Loucy (cell line): ENCODE data around the gene C3orf18.

ENCODE experiments used
- H2AFZ ChIP-seq: fragments of 200-600 bp; sonication (generic); 2 replicates; pipeline ENCODE4 v1.6.0; 2016; ENCODE audit warnings: antibody characterized with exemption, mild to moderate bottlenecking, low read length, moderate library complexity
- H3F3A ChIP-seq: fragments of 200-600 bp; 2 replicates; pipeline ENCODE4 v1.6.0; 2016; ENCODE audit warnings: antibody characterized with exemption, low read depth, mild to moderate bottlenecking
- H3K27me3 ChIP-seq: fragments of 200-600 bp; sonication (generic); 2 replicates; pipeline ENCODE4 v1.6.1; 2014; ENCODE audit warnings: low read length, mild to moderate bottlenecking; ENCODE audit not compliant: insufficient read depth, poor library complexity, severe bottlenecking
- H3K36me3 ChIP-seq: fragments of 200-600 bp; sonication (generic); 2 replicates; pipeline ENCODE4 v1.6.1; 2016; ENCODE audit warnings: low read length; ENCODE audit not compliant: insufficient read depth
- H3K4me1 ChIP-seq: fragments of 200-600 bp; sonication (generic); 2 replicates; pipeline ENCODE4 v1.5.1; 2014; ENCODE audit warnings: low read length, mild to moderate bottlenecking; ENCODE audit not compliant: insufficient read depth, poor library complexity, severe bottlenecking
- H3K4me2 ChIP-seq: fragments of 200-600 bp; sonication (generic); 2 replicates; pipeline ENCODE4 v1.6.0; 2014; ENCODE audit warnings: antibody characterized with exemption, low read length, low read depth, mild to moderate bottlenecking; ENCODE audit not compliant: poor library complexity, severe bottlenecking
- H3K4me3 ChIP-seq: fragments of 200-600 bp; sonication (generic); 2 replicates; pipeline ENCODE4 v1.5.1; 2014; ENCODE audit warnings: low read length, mild to moderate bottlenecking, mixed read lengths; ENCODE audit not compliant: poor library complexity, severe bottlenecking
- H3K79me2 ChIP-seq: fragments of 200-600 bp; sonication (generic); 2 replicates; pipeline ENCODE4 v1.6.1; 2014; ENCODE audit warnings: low read length; ENCODE audit not compliant: insufficient read depth
- H3K9ac ChIP-seq: fragments of 200-600 bp; sonication (generic); 2 replicates; pipeline ENCODE4 v1.6.0; 2014; ENCODE audit warnings: mild to moderate bottlenecking, low read depth, low read length, moderate library complexity; ENCODE audit not compliant: poor library complexity, severe bottlenecking
- H3K9me2 ChIP-seq: fragments of 200-600 bp; sonication (generic); replicated peaks from 2 replicates; pipeline ENCODE4 v1.6.1; 2016; ENCODE audit warnings: low read depth, low read length, mixed read lengths
- H3K9me3 ChIP-seq: fragments of 200-600 bp; sonication (generic); 2 replicates; pipeline ENCODE4 v1.6.1; 2014; ENCODE audit warnings: mild to moderate bottlenecking, antibody characterized with exemption, low read length, low read depth; ENCODE audit not compliant: insufficient read depth
- H4K20me1 ChIP-seq: fragments of 200-600 bp; sonication (generic); 2 replicates; pipeline ENCODE4 v1.6.0; 2014; ENCODE audit warnings: antibody characterized with exemption, low read length, mild to moderate bottlenecking; ENCODE audit not compliant: insufficient read depth, poor library complexity, severe bottlenecking
- EZH2phosphoT487 ChIP-seq: fragments of 200-600 bp; IDR thresholded peaks from 2 replicates; pipeline ENCODE4 v1.6.1; 2018; ENCODE audit warnings: antibody characterized with exemption, mild to moderate bottlenecking, moderate library complexity, borderline replicate concordance
- TF ChIP-seq, protein P1 (sequence below): fragments of 200-600 bp; sonication (generic); conservative IDR thresholded peaks from 2 replicates; pipeline ENCODE4 v1.5.1; 2014; ENCODE audit warnings: mild to moderate bottlenecking, antibody characterized with exemption, low read length

C3orf18 gene

DNA sequence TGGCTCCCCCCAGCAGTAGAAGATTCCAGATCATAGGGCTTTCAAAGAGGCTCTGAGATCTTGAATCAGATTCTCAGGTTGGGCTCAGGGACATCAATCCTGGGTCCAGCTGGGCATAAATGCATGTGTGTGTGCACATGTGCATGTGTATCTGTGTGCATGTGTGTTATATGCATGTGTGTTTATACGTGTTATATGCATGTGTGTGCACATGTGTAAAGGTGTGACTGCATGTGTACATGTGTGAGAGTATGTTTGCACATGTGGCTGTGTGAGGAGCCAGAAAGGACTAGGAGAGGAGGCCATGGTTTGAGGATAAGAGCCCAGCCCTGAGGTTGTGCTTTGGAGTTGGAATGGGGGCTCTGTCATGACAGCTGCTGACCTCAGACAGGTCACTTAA lies 47.6 kb upstream of the C3orf18 start:
- Histone ChIP-seq H3K9me2 (no peaks in the 10 kb centered on the region), H3K9me3 (no peaks in the 10 kb centered on the region), H3K27me3 (peaks cover 7% of the 10 kb centered on the region), H3K4me2 (no peak overlapping the region), H3K4me1 (peaks cover 39% of the 10 kb centered on the region), H3K9ac (no peak overlapping the region), H3K36me3 (no peaks in the 10 kb centered on the region), H3F3A (peaks cover 5% of the 10 kb centered on the region; the same call in 1 of the 2 replicates), H4K20me1 (no peaks in the 10 kb centered on the region), H3K79me2 (peaks cover 31% of the 10 kb centered on the region), H2AFZ (no peak overlapping the region), H3K4me3 (no peak overlapping the region)
- TF ChIP-seq EZH2phosphoT487, result no peak

GRCh38 chr3:50612970-50613846 lies 45.7 kb upstream of the C3orf18 start:
- H3F3A ChIP-seq, result no peaks in the 10 kb centered on the region
- H3K27me3 ChIP-seq, result peaks cover 7% of the 10 kb centered on the region
- H3K36me3 ChIP-seq, result no peaks in the 10 kb centered on the region
- H3K4me2 ChIP-seq, result no peak overlapping the region
- H4K20me1 ChIP-seq, result no peaks in the 10 kb centered on the region
- H3K9me3 ChIP-seq, result no peaks in the 10 kb centered on the region
- peaks cover 12% of the 10 kb centered on the region for H3K79me2 ChIP-seq
- H3K9ac ChIP-seq, result no peak overlapping the region
- H3K9me2 ChIP-seq, result no peaks in the 10 kb centered on the region
- H3K4me1 ChIP-seq, result peaks cover 24% of the 10 kb centered on the region
- H2AFZ ChIP-seq, result no peak overlapping the region
- TF ChIP-seq EZH2phosphoT487, result no peak
- TF ChIP-seq, protein P1, sequence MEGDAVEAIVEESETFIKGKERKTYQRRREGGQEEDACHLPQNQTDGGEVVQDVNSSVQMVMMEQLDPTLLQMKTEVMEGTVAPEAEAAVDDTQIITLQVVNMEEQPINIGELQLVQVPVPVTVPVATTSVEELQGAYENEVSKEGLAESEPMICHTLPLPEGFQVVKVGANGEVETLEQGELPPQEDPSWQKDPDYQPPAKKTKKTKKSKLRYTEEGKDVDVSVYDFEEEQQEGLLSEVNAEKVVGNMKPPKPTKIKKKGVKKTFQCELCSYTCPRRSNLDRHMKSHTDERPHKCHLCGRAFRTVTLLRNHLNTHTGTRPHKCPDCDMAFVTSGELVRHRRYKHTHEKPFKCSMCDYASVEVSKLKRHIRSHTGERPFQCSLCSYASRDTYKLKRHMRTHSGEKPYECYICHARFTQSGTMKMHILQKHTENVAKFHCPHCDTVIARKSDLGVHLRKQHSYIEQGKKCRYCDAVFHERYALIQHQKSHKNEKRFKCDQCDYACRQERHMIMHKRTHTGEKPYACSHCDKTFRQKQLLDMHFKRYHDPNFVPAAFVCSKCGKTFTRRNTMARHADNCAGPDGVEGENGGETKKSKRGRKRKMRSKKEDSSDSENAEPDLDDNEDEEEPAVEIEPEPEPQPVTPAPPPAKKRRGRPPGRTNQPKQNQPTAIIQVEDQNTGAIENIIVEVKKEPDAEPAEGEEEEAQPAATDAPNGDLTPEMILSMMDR, result no peak
- H3K4me3 ChIP-seq, result no peak overlapping the region

- Histone ChIP-seq H4K20me1 (no peaks in the 10 kb centered on the region), H3K4me3 (peak overlapping the region; percentile 78), H3K4me1 (peaks cover 24% of the 10 kb centered on the region), H3K27me3 (peaks cover 3% of the 10 kb centered on the region), H3K4me2 (peak overlapping the region; percentile 86), H3K9me2 (no peaks in the 10 kb centered on the region), H3K9me3 (no peaks in the 10 kb centered on the region), H3F3A (no peaks in the 10 kb centered on the region), H2AFZ (peak overlapping the region; percentile 96), H3K9ac (peak overlapping the region; percentile 34), H3K79me2 (peaks cover 3% of the 10 kb centered on the region), H3K36me3 (no peaks in the 10 kb centered on the region)
- TF ChIP-seq EZH2phosphoT487, result no peak
- TF ChIP-seq, protein P1, result no peak
These were observed 44.8 kb upstream of the C3orf18 start for GRCh38 chr3:50612234-50612882.
